GM21447 (cell line): ENCODE data around the gene CCDC171.
"Not testable (repeated sequence)": the region's sequence is repeated elsewhere in the genome, so short reads cannot be mapped to it uniquely, and the experiment has no call there.

ENCODE experiments used
- ATAC-seq: cut with Tn5 transposase; IDR thresholded peaks from one replicate; pipeline ENCODE4 v1.9.1; 2021; ENCODE audit not compliant: unreplicated experiment

The CCDC171 gene

GRCh38 chr9:15746905-15747304, 194.1 kb downstream of the CCDC171 start:
- ATAC-seq, result no peak

DNA sequence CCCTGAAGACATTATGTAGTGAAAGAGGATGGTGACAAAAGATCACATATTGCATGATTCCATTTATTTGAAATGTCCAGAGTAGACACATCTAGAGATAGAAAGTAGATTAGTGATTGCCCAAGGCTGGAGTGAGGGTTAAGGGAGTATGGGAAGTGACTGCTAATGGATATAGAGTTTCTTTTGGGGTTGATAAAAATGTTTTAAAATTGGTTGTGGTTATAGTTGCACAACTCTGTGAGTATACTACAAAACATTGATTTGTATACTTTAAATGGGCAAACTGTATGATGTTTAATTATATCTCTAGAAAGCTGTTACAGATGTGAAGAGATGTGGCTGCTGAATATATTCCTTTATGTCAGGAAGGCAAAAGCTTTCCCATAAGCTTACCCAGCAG, 202.8 kb downstream of the CCDC171 start:
- ATAC-seq, result no peak

- no peak for ATAC-seq
These were observed 208.7 kb downstream of the CCDC171 start for GRCh38 chr9:15761551-15761950.

- no peak for ATAC-seq
These were observed 210.5 kb downstream of the CCDC171 start for GRCh38 chr9:15763371-15763770.

DNA sequence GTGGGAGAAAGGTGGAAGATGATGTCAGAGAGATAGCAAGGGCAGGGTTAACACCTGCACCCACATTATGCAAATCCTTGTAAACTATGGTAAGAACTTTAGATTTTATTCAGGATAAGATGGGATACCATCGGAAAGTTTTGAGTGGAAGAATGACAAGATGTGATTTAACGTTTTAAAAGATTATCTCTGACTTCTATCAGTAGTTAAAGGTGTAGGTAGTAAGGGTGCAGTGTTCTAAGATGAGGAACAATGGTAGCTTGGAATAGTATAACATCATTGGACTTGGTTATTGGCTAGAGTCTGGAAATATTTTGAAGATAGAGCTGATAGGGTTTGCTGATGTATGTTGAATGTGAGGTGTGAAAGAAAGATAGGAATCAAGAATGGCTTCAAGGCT, 211.3 kb downstream of the CCDC171 start:
- ATAC-seq, result no peak

- no peak for ATAC-seq
These were observed 216.7 kb downstream of the CCDC171 start for GRCh38 chr9:15769547-15769946.

DNA sequence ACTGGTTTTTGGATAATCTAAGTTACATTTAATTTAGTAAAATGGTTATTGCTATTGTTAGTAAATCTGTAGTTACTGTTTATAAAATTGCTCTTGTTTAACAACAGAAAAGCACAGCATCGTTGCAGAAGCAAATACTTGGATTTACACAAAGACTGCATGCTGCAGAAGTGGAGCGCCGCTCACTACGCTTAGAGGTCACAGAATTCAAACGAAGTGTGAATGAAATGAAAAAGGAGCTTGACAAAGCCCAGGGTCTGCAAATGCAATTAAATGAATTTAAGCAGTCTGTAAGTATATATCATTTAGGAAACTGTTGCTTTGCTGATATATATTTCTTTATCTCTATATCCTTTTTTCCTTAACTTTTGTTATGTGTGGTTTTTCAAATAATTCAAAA, 226.0 kb downstream of the CCDC171 start:
- no peak for ATAC-seq

DNA sequence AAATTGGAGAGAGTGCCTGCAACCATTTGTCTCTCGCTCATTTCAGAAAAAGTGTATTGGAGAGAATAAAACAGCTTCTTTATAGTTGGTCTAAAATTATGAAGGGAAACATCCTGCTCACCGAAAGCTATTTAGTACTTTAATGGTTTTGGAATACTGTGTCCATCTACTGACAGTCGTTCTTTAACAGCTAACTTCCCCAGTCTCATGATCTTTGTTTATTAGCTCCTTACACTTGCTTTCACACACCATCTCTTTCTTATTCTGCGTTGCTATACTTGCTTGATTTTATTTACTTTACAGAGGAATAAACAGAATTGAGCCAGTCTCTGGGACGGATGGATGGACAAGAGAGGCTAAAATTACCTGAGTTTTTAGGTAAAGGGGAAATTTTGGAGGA, 229.3 kb downstream of the CCDC171 start:
- no peak for ATAC-seq

DNA sequence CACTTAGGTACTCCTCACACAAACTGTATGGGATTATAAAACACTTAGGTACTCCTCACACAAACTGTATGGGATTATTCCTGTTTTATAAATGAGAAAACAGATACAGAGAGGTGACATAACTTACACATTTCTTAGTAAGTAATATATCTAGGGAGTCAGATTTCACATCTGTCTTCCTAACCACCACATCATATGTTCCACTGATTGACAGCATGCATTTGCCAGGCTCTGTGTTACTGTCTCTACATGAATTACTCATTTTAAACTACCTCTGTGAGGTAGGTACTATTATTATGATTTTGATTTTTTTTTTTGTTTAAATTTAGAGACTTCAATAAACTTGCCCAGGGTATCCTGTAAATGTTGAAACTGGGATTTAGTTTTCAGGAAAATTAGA, 232.7 kb downstream of the CCDC171 start:
- no peak for ATAC-seq

DNA sequence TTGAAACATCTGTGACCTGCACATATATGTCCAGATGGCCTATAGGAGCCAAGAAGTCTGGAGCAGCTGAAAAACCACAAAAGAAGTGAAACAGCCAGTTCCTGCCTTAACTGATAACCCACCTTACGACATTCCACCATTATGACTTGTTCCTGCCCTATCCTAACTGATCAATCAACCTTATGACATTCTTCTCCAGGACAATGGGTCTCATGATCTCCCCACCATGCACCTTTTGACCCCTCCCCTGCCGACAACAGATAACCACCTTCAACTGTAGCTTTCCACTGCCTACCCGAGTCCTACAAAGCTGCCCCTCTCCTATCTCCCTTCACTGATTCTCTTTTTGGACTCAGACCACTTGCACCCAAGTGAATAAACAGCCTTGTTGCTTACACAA, 233.8 kb downstream of the CCDC171 start:
- ATAC-seq, result no peak

DNA sequence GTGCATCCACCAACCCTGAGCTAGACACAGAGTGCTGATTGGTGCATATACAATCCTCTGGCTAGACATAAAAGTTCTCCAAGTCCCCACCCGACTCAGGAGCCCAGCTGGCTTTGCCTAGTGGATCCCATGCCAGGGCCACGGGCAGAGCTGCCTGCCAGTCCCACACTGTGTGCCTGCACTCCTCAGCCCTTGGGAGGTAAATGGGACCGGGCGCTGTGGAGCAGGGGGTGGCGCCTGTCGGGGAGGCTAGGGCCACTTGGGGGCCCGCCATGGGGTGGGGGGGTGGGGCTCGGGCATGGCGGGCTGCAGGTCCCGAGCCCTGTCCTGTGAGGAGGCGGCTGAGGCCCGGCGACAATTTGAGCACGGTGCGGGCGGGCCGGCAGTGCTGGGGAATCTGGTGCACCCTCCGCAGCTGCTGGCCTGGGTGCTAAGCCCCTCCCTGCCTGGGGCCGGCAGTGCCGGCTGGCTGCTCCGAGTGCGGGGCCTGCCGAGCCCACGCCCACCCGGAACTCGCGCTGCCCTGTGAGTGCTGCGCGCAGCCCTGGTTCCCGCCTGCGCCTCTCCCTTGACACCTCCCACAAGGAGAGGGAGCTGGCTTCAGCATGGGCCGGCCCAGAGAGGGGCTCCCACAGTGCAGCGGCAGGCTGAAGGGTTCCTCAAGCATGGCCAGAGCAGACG, 257.5 kb downstream of the CCDC171 start:
- ATAC-seq, result not testable (repeated sequence)

DNA sequence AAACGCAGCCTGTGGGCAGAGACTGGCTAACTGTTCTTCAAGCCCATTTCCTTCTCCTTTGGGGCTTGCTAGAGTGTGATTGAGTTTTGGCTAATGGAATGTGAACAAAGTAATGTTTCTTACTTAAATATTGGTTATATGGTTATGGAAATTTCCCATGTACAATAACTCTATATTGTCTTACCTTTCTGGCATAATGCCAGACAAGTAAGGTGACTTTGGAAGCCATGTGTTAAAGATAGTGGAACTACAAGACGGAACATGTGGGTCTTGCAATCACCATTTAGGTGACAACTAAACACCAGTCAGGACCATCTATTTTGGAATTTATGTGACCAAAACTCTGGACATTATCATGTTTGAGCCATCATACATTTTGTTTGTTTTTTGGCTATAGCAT, 260.2 kb downstream of the CCDC171 start:
- no peak for ATAC-seq

GRCh38 chr9:15824310-15824709, 271.5 kb downstream of the CCDC171 start:
- no peak for ATAC-seq

GRCh38 chr9:15831384-15831783, 278.5 kb downstream of the CCDC171 start:
- ATAC-seq, result no peak

DNA sequence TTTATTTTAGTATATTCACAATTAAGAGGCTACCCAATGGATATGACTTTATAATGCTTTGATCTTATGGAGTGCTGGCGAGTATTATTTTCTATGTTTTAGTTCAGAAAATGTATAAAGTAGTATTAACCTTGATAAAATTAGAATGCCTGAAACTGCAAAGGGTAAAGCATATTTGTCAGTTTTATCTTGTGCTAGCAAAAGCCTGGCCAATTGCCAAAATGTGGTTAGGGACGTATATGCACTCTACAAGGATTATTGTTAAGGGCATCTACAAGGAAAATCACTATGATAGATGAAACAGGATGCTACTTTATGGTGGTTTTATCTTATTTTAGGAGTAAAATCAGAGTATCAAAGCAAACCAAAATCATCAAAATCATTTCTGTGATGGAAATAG, 281.7 kb downstream of the CCDC171 start:
- no peak for ATAC-seq

DNA sequence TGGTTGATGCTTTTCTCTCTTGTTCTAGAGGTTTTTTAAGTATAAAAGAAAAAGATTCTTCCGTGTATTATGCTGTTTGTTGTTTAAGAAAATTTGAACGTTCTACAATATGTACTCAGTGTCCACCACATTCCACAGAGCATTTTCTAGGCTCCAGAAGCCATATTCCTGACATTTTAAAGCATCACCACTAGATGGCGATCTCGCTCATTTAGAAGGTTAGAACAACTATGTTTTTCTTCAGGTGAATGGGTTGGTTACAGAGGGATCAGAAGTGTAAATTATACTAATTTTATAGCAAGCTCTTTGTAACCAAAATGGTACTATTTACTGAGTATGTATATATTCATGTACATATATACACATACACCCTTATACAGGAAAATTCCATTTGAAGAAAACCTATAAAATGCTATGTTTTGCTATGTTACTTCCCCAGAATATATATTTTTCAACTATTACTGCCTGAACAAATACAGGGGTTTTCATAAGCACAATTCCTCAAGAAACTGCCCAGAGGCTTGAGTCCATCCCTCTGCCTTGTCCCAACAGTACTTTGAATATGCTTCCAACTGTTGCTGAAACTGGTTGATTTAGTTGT, 284.3 kb downstream of the CCDC171 start:
- ATAC-seq, result peak; percentile 92

DNA sequence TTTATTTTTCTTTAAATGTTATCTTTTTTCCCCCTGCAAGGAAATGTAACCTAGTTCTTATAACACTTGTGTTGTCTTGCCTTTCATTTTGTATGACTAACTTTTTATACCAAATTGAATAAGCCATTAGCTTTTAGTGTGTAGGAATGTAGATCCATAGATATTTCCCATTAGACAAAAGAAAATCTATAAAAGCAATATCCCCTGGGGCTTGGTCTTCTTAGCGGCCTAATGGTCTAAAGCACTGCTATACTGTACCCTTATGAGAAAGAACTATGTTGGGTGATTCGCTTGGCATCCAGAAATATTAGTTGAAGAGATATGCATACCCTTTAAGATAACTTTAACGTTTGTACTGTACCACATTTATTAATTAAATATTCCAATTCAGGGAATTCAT, 289.2 kb downstream of the CCDC171 start:
- ATAC-seq, result no peak

GRCh38 chr9:15843316-15843715, 290.5 kb downstream of the CCDC171 start:
- no peak for ATAC-seq

DNA sequence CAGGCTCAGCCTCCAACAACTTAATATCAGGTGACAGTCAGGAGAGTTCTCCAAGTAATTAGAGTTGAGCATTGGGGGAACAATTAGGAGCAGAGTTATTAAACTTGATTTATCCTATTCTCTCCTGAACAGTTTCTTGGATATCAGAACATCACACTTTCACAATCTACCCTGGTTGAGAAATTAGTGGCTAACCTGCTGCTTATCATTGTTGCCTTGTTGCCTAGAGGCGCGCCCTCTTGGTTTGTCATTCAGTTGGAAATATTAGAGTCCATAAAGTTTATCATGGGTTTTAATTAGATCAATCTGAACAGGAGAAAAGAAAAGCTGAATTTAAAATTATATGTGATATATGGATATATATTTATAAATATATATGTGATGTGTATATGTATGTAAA, 291.1 kb downstream of the CCDC171 start:
- no peak for ATAC-seq

DNA sequence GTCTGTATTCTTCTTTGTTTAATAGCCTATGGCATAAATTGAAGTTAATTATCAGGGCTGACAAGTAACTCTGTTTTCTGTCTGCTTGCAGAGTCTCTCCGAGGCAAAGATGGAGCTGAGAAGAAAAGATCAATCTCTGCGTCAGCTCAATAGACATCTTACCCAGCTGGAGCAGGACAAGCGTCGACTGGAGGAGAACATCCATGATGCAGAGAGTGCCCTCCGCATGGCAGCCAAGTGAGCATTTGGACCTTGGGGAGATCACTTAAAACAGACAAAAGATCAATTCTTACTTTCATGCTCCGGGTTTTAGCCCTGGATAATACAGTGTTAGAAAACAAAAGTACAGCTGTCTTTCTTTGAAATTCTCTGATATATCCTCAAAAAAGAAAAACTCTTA, 293.8 kb downstream of the CCDC171 start:
- no peak for ATAC-seq

- ATAC-seq, result no peak
These were observed 297.0 kb downstream of the CCDC171 start for GRCh38 chr9:15849871-15850270.

- ATAC-seq, result no peak
These were observed 298.9 kb downstream of the CCDC171 start for GRCh38 chr9:15851766-15852165.

DNA sequence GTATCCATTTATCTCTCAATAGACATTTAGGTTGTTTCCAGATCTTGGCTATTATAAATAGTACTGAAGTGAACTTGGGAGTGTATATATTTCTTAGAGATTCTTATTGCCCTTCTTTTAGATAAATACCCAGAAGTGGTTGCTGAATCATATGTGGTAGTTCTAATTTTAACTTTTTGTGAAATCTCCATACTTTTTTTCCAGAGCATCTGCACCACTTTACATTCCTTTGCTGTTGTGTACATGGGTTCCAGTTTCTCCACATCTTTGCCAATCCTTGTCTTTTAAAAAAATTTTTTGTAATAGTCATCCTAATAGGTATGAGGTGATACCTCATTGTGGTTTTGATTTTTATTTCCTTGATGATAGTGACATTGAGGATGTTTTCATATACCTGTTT, 303.7 kb downstream of the CCDC171 start:
- no peak for ATAC-seq
